ENCODE results near the gene ANKRD10. TPM values are rescaled to one million over a fixed set of nuclear protein-coding genes. Genes with fewer than 3 reads are reported as not detected.

The ANKRD10 gene
- total and polyA plus RNA-seq, 2 of the 8 experiments (the other 6 are each of a cell fraction or from before 2014, with no cell fraction given), result 146 to 218 TPM

DNA sequence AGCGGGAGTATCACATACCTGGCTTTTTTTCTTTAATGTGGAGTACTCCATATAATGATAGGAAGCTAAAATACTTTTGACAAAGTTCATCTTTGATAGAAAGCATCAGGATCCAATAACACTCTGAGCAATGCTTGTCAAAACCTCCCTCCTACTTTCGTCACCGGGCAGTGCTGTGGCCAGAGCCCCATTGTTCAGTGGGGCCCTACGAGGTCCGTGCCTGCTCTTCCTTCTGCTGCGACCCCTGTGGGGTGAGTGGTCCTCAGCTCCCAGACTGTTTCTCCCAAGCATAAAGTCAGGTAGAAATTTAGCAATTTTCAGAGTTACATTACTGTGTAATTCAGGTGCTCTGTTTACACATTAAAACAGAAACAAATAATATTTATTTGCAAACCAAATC lies 51.2 kb downstream of the ANKRD10 start:
- H3K4me1 ChIP-seq (replicated peaks in 1 of 4; ENCODE audit: control insufficient read depth in 3 of 4, insufficient read depth in 4 of 4, low read length in 3 of 4), result peaks cover 0 to 3% (median 1%) of the 10 kb centered on the region in 4 experiments; a peak in 2 of 7 replicates
- H3K79me1 ChIP-seq (ENCODE audit: low read depth, low read length), result no peaks in the 10 kb centered on the region
- H2AK5ac ChIP-seq (ENCODE audit: low read depth, low read length), result no peak overlapping the region
- no peak overlapping the region for H3K9ac ChIP-seq (replicated peaks in 1 of 4; ENCODE audit: extremely low read depth in 1 of 4, low read depth in 3 of 4, low read length in 3 of 4)
- ChIA-PET POLR2A (ENCODE audit: partially characterized antibody) (interaction anchor here (0.6 to 1.3 kb wide), 4 partner anchors 9 to 44 kb away, joined by 3 read pairs; no protein-coding TSS in a partner anchor), CTCF (ENCODE audit: partially characterized antibody) (interaction anchor here (1.0 kb wide), 1 partner anchor 46 kb away, joined by 3 read pairs; no protein-coding TSS in a partner anchor)
- no peak overlapping the region for H2AFZ ChIP-seq (ENCODE audit: low read length)
- no peak overlapping the region for H3K4me2 ChIP-seq (ENCODE audit: insufficient read depth in 1 of 2, low read depth in 2 of 2, low read length in 2 of 2)
- H3K18ac ChIP-seq (ENCODE audit: extremely low read depth, low read length), result no peak overlapping the region
- no peak overlapping the region for H3K4me3 ChIP-seq (ENCODE audit: extremely low read depth in 1 of 4, insufficient read depth in 2 of 4, low read depth in 3 of 4, low read length in 4 of 4)
- H3K56ac ChIP-seq (replicated peaks; ENCODE audit: insufficient read length, low read depth, low read length), result no peak overlapping the region
- no peak overlapping the region for H3K4ac ChIP-seq (replicated peaks; ENCODE audit: insufficient read length, low read depth, low read length)
- H3K79me2 ChIP-seq (ENCODE audit: control insufficient read depth in 1 of 2, insufficient read depth in 2 of 2, low read length in 2 of 2), result no peaks in the 10 kb centered on the region
- WGBS, 2 experiments (ENCODE audit: extremely low coverage in 1 of 2, insufficient coverage in 1 of 2, insufficient read length in 1 of 2, insufficient replicate concordance in 2 of 2, low coverage in 1 of 2, low lambda C conversion rate in 2 of 2, missing lambda C conversion rate in 1 of 2), result 92% methylated on average over 6 of the region's 6 CpGs; no CpG with 5 or more reads in 1 of the 2 experiments
- DNase-seq (ENCODE audit: low read depth in 1 of 2, low spot score in 2 of 2) (no peak), FAIRE-seq (no peak)
- H4K91ac ChIP-seq (replicated peaks; ENCODE audit: insufficient read length, low read length), result no peak overlapping the region
- H2BK5ac ChIP-seq (ENCODE audit: low read depth, low read length), result no peak overlapping the region
- H2BK120ac ChIP-seq (replicated peaks; ENCODE audit: low read depth, low read length), result no peak overlapping the region
- no peaks in the 10 kb centered on the region for H3K23me2 ChIP-seq (ENCODE audit: low read depth, low read length)
- H2BK20ac ChIP-seq (ENCODE audit: low read length), result no peak overlapping the region
- H3K36me3 ChIP-seq (ENCODE audit: control insufficient read depth in 2 of 4, insufficient read depth in 4 of 4, low read length in 3 of 4), result no peaks in the 10 kb centered on the region
- H4K8ac ChIP-seq (ENCODE audit: extremely low read depth, insufficient read depth, low read length), result no peak overlapping the region
- H3K27me3 ChIP-seq (replicated peaks in 1 of 4; ENCODE audit: control insufficient read depth in 3 of 4, extremely low read depth in 1 of 4, insufficient read depth in 3 of 4, low read length in 3 of 4), result no peaks in the 10 kb centered on the region
- no peak overlapping the region for H3K27ac ChIP-seq (ENCODE audit: low read depth, low read length)
- H2BK12ac ChIP-seq (ENCODE audit: low read depth, low read length), result no peak overlapping the region
- no peaks in the 10 kb centered on the region for H4K20me1 ChIP-seq (replicated peaks in 1 of 2; ENCODE audit: control insufficient read depth in 1 of 2, insufficient read depth in 2 of 2, low read length in 2 of 2)
- H3K14ac ChIP-seq (ENCODE audit: insufficient read length), result no peak overlapping the region
- H4K5ac ChIP-seq (ENCODE audit: insufficient read length, low read depth, low read length), result no peak overlapping the region
- no peak overlapping the region for H2BK15ac ChIP-seq (ENCODE audit: low read length)
- no peak overlapping the region for H3K23ac ChIP-seq (ENCODE audit: insufficient read length)
- no peaks in the 10 kb centered on the region for H3K9me3 ChIP-seq (ENCODE audit: insufficient read depth in 2 of 2, low read depth in 1 of 2, low read length in 1 of 2)
- TF ChIP-seq CHD1 (IDR thresholded peaks at IDR 0.05; ENCODE audit: low read depth, low read length) (no peak), SIRT6 (IDR thresholded peaks at IDR 0.05; ENCODE audit: low read length) (no peak), JUN (IDR thresholded peaks at IDR 0.05; ENCODE audit: low read depth, low read length) (no peak), CEBPB (IDR thresholded peaks at IDR 0.05; ENCODE audit: low read depth, low read length) (no peak), CBX8 (IDR thresholded peaks at IDR 0.05; ENCODE audit: borderline replicate concordance, low read depth, low read length) (no peak), KDM5A (IDR thresholded peaks at IDR 0.05; ENCODE audit: low read length) (no peak), MAX (IDR thresholded peaks at IDR 0.05) (no peak), CREB1 (IDR thresholded peaks at IDR 0.05) (no peak), ATF2 (IDR thresholded peaks at IDR 0.05; ENCODE audit: low read length) (no peak), NANOG (IDR thresholded peaks at IDR 0.05; ENCODE audit: insufficient read depth, low read depth, low read length, poor library complexity, severe bottlenecking) (no peak), SIN3A (conservative IDR thresholded peaks at IDR 0.05 in 1 of 2, IDR thresholded peaks at IDR 0.05 in 1 of 2; ENCODE audit: low read depth in 1 of 2, low read length in 2 of 2) (no peak), PHF8 (conservative IDR thresholded peaks at IDR 0.05; ENCODE audit: low read depth, low read length) (no peak), TEAD4 (IDR thresholded peaks at IDR 0.05; ENCODE audit: low read depth, low read length) (no peak)

Data from H1 (cell line).